HepG2 (cell line): ENCODE measurements around the gene RECQL5. TPM values are rescaled to one million over a fixed set of nuclear protein-coding genes. Genes with fewer than 3 reads are reported as not detected.

Source experiments
- CBFB ChIP-seq: sonication (generic); formaldehyde crosslinking; IDR thresholded peaks from 2 replicates; pipeline ENCODE4 v1.4.0; 2020; ENCODE audit warnings: missing genetic modification reagents
- HMG20A ChIP-seq: IDR thresholded peaks from 2 replicates; pipeline ENCODE4 v1.6.1; 2016; ENCODE audit warnings: borderline replicate concordance
- HNRNPK ChIP-seq: fragments of 200-400 bp; formaldehyde crosslinking; IDR thresholded peaks from 2 replicates; pipeline ENCODE4 v1.6.1; 2018; ENCODE audit warnings: low read length, low read depth, moderate library complexity, mild to moderate bottlenecking; ENCODE audit not compliant: poor library complexity, severe bottlenecking
- KAT8 ChIP-seq: IDR thresholded peaks from 2 replicates; pipeline ENCODE4 v1.6.1; 2016; ENCODE audit warnings: missing genetic modification reagents, missing compliant biosample characterization
- KIAA2018 ChIP-seq: sonication (generic); formaldehyde crosslinking; IDR thresholded peaks from 2 replicates; pipeline ENCODE4 v1.5.0; 2020; ENCODE audit warnings: mild to moderate bottlenecking, missing genetic modification reagents, borderline replicate concordance
- KLF16 ChIP-seq, 2 experiments: sonication (generic) in 1 of 2; formaldehyde crosslinking in 1 of 2; IDR thresholded peaks; 2 replicates each; pipeline versions ENCODE4 v1.6.1 to v1.8.0; 2016 to 2023; ENCODE audit warnings: missing genetic modification reagents in 2 of 2, missing compliant biosample characterization in 1 of 2
- MED8 ChIP-seq: sonication (generic); formaldehyde crosslinking; IDR thresholded peaks from 2 replicates; pipeline ENCODE4 v1.8.1; 2023; ENCODE audit warnings: mild to moderate bottlenecking, missing genetic modification reagents; ENCODE audit not compliant: insufficient replicate concordance
- POGK ChIP-seq: sonication (generic); formaldehyde crosslinking; conservative IDR thresholded peaks from 2 replicates; pipeline ENCODE4 v1.8.0; 2022; ENCODE audit warnings: mild to moderate bottlenecking, moderate library complexity, missing genetic modification reagents
- U2AF1 ChIP-seq: fragments of 200-400 bp; formaldehyde crosslinking; optimal IDR thresholded peaks from 2 replicates; pipeline ENCODE3; 2017; ENCODE audit warnings: mild to moderate bottlenecking, low read depth, low read length
- ZGPAT ChIP-seq: IDR thresholded peaks from 2 replicates; pipeline ENCODE4 v1.6.1; 2016; ENCODE audit warnings: mild to moderate bottlenecking
- ZNF143 ChIP-seq: sonication (generic); formaldehyde crosslinking; IDR thresholded peaks from 2 replicates; pipeline ENCODE4 v1.4.0; 2020; ENCODE audit warnings: missing genetic modification reagents
- ZNF225 ChIP-seq: sonication (generic); formaldehyde crosslinking; IDR thresholded peaks from 2 replicates; pipeline ENCODE4 v1.4.0; 2020; ENCODE audit warnings: mild to moderate bottlenecking, missing genetic modification reagents
- ZNF282 ChIP-seq: fragments of 450-650 bp; IDR thresholded peaks from 2 replicates; pipeline ENCODE4 v1.6.1; 2018; ENCODE audit not compliant: partially characterized antibody
- ZNF564 ChIP-seq: sonication (generic); formaldehyde crosslinking; IDR thresholded peaks from 2 replicates; pipeline ENCODE4 v1.8.1; 2023; ENCODE audit warnings: mild to moderate bottlenecking, missing genetic modification reagents
- ZNF747 ChIP-seq: sonication (generic); formaldehyde crosslinking; IDR thresholded peaks from 2 replicates; pipeline ENCODE4 v1.8.1; 2023; ENCODE audit warnings: missing genetic modification reagents, mild to moderate bottlenecking, borderline replicate concordance
- ZNF772 ChIP-seq: sonication (generic); formaldehyde crosslinking; IDR thresholded peaks from 2 replicates; pipeline ENCODE4 v1.5.0; 2020; ENCODE audit warnings: mild to moderate bottlenecking, missing genetic modification reagents
- polyA plus RNA-seq, 8 experiments: library from polyadenylated mRNA; depleted of rRNA in 3 of 8; stranded (reverse) in 7 of 8; unstranded in 1 of 8; fragments of >200 nt; fragmentation: Illumina TruSeq in 4 of 8; extraction: Trizol in 4 of 8; gene quantifications; 2 replicates each; pipeline versions ENCODE4 v1.2.1 to v1.2.3, GENCODE V29; 2011 to 2016; ENCODE audit warnings: low read depth in 4 of 8, missing spikeins in 1 of 8, mixed read lengths in 1 of 8; ENCODE audit not compliant: insufficient read depth in 1 of 8
- total RNA-seq, 5 experiments: library from RNA; depleted of rRNA; stranded (reverse); fragments of >200 nt; fragmentation: Illumina TruSeq; extraction: Trizol; gene quantifications; 2 replicates each; pipeline ENCODE4 v1.2.3, GENCODE V29; 2016; ENCODE audit warnings: low read depth in 1 of 5

Gene RECQL5
- total and polyA plus RNA-seq, 2 of the 13 experiments (the other 11 are each of a cell fraction or from before 2014, with no cell fraction given) = 27.7 to 32.0 TPM

GRCh38 chr17:75666959-75667790, at the start of gene RECQL5, which contains the start of gene SAP30BP (continued):
- peak; percentile 76 for TF ChIP-seq ZGPAT (CRISPR knock-in tag)
- TF ChIP-seq HMG20A (CRISPR knock-in tag) = no peak
- TF ChIP-seq HNRNPK = no peak
- peak; percentile 100 for TF ChIP-seq KAT8 (CRISPR knock-in tag)
- TF ChIP-seq KIAA2018 (CRISPR knock-in tag) = no peak; the same call in 1 of the 2 replicates
- TF ChIP-seq ZNF225 (CRISPR knock-in tag) = peak; percentile 24; the same call in 1 of the 2 replicates
- no peak for TF ChIP-seq MED8 (CRISPR knock-in tag)
- TF ChIP-seq KLF16 (CRISPR knock-in tag; IDR thresholded peaks at IDR 0.05) = peak in 1 of 2 experiments; percentile 86; a peak in 2 of 4 replicates
- peak; percentile 92 for TF ChIP-seq ZNF143
- TF ChIP-seq ZNF747 (CRISPR knock-in tag) = 0 out of 2 replicates have a peak, but pooled peaks have one; percentile 27
- TF ChIP-seq POGK (CRISPR knock-in tag) = peak; percentile 53; the same call in 1 of the 2 replicates
- TF ChIP-seq ZNF282 = no peak
- peak; percentile 60; the same call in 1 of the 2 replicates for TF ChIP-seq ZNF772
- TF ChIP-seq CBFB (CRISPR knock-in tag) = peak; percentile 31; the same call in 1 of the 2 replicates
- TF ChIP-seq ZNF564 = no peak
- peak; percentile 91 for TF ChIP-seq U2AF1
